Testis (tissue), 3 donors: ENCODE results near the gene SNX32. TPM values are rescaled to one million over a fixed set of nuclear protein-coding genes. Genes with fewer than 3 reads are reported as not detected.

Experiments used
- DNase-seq: peaks from one replicate; pipeline ENCODE4 v3.0.0-alpha.2; 2019
- H3K27ac ChIP-seq, 2 donors: fragments of 200-600 bp; sonication (generic); one replicate each; pipeline ENCODE4 v1.5.1; 2019
- H3K27me3 ChIP-seq: fragments of 200-600 bp; sonication (generic); one replicate; pipeline ENCODE4 v1.5.1; 2019
- H3K36me3 ChIP-seq: fragments of 200-600 bp; sonication (generic); one replicate; pipeline ENCODE4 v1.5.1; 2017; ENCODE audit warnings: low read depth; ENCODE audit errors: missing control alignments
- H3K4me1 ChIP-seq: fragments of 200-600 bp; sonication (generic); one replicate; pipeline ENCODE4 v1.5.1; 2019
- H3K4me3 ChIP-seq, 2 donors: fragments of 200-600 bp; sonication (generic); one replicate each; pipeline ENCODE4 v1.5.1; 2017 to 2019
- H3K9me3 ChIP-seq: fragments of 200-600 bp; sonication (generic); one replicate; pipeline ENCODE4 v1.5.1; 2017
- POLR2A ChIP-seq: fragments of 450-650 bp; IDR thresholded peaks from one replicate; pipeline ENCODE4 v1.6.1; 2017; ENCODE audit warnings: antibody characterized with exemption, mild to moderate bottlenecking, moderate library complexity
- WGBS, 2 donors: methylation state at CpG; one replicate each; pipeline ENCODE4 v1.1.5; 2018; 5-methylcytosine and 5-hydroxymethylcytosine counted together
- intact Hi-C: fragments of 100-400 bp; cut with DNase I; formaldehyde crosslinking; loops from one replicate; pipeline ENCODE4 v1.15.1; 2023; ENCODE audit warnings: low total_unique reads
- polyA plus RNA-seq: library from polyadenylated mRNA; stranded (reverse); fragments of 350-450 nt; fragmentation: Illumina TruSeq; extraction: RNeasy Lipid Tissue Mini Kit (QIAGEN cat#74804); gene quantifications from one replicate; pipeline ENCODE4 v1.2.3, GENCODE V29; 2014; ENCODE audit warnings: low read depth, low replicate concordance; ENCODE audit not compliant: insufficient read depth
- total RNA-seq, 2 donors: library from RNA; depleted of rRNA; stranded (reverse); fragments of >200 nt; gene quantifications; one replicate each; pipeline ENCODE4 v1.2.3, GENCODE V29; 2016
- TF ChIP-seq, protein P1 (sequence below), 3 experiments: fragments of 450-650 bp in 2 of 3; fragments of 200-600 bp in 1 of 3; sonication (generic) in 1 of 3; IDR thresholded peaks; one replicate each; pipeline ENCODE4 v1.5.1; 2016 to 2019; ENCODE audit warnings: antibody characterized with exemption in 3 of 3, mild to moderate bottlenecking in 2 of 3, moderate library complexity in 1 of 3

The SNX32 gene
- total and polyA plus RNA-seq, 3 donors from 2014 or later, result 3.2 to 4.9 (median 4.0) TPM

DNA sequence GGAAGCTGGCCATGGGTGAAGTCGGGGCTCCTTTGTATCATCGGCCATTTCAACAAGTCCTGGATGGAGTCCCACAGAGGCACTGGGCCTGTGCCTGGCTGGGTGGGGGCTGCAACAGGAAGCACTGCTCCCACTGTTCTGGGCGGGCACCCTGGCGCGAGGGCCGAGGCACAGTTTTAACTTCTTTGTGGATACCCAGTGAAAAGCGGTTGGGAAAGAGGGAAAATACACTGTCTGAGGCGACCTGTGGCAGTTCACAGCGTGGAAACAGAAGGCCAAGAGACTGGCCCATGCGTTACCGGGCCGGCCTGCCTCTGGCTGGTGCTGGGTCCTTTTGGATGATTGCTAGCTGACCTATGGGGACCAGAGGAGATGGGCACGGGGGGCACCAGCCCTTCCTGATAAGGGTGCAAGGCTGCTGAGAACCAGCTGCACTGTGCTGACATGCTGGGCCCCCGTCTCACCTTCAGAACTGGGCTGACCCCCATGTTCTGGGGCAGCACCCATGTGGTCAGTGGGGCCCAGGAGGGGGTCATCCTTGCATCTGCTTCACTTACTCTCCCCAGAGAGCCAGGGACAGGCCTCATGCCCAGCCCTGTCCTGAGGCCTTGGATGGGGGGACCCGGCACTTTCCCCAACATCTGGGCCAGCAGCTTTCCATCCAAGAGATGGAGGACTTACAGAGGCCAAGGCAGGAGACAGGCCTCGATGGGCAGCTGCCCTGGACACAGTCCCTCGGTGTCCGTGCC lies 42.7 kb upstream of the SNX32 start:
- Histone ChIP-seq H3K27me3 (no peaks in the 10 kb centered on the region), H3K4me3 (no peak overlapping the region), H3K36me3 (no peaks in the 10 kb centered on the region), H3K27ac (no peak overlapping the region), H3K4me1 (no peaks in the 10 kb centered on the region), H3K9me3 (no peaks in the 10 kb centered on the region)
- no peak for DNase-seq
- no peak for TF ChIP-seq POLR2A
- TF ChIP-seq, protein P1, sequence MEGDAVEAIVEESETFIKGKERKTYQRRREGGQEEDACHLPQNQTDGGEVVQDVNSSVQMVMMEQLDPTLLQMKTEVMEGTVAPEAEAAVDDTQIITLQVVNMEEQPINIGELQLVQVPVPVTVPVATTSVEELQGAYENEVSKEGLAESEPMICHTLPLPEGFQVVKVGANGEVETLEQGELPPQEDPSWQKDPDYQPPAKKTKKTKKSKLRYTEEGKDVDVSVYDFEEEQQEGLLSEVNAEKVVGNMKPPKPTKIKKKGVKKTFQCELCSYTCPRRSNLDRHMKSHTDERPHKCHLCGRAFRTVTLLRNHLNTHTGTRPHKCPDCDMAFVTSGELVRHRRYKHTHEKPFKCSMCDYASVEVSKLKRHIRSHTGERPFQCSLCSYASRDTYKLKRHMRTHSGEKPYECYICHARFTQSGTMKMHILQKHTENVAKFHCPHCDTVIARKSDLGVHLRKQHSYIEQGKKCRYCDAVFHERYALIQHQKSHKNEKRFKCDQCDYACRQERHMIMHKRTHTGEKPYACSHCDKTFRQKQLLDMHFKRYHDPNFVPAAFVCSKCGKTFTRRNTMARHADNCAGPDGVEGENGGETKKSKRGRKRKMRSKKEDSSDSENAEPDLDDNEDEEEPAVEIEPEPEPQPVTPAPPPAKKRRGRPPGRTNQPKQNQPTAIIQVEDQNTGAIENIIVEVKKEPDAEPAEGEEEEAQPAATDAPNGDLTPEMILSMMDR (IDR thresholded peaks at IDR 0.05), result no peak
- 90 to 92% methylated on average over 8 to 18 of the region's 18 CpGs for WGBS, 2 donors
- intact Hi-C loops, result no loop called here

DNA sequence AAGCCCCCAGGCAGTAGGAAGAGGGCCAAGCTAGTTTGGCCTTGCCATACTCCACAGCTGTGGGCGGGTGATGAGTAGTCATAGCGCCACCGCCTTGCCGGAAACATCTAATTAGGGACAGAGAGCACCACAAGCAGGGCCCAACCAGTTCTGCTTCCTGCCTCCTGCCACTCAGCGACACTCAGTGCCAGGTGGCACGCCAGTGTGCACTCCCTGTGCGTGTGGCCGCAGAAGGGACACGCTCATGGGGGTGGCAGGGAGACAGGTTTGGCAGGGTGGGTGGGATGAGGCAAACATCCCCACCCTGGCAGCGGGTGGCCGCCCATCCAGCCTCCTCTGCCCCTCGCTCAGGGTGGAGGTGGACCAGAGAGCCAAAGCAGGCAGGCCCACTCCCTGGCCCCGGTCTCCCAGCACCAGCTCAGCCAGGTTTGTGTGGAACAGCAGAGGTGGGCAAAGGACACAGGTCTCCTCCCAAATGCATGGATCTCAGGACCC lies 42.0 kb upstream of the SNX32 start:
- no peak for DNase-seq
- 80% methylated on average over 13 of the region's 13 CpGs; no CpG with 5 or more reads in 1 of the 2 donors for WGBS, 2 donors
- no peaks in the 10 kb centered on the region for H3K27me3 ChIP-seq

DNA sequence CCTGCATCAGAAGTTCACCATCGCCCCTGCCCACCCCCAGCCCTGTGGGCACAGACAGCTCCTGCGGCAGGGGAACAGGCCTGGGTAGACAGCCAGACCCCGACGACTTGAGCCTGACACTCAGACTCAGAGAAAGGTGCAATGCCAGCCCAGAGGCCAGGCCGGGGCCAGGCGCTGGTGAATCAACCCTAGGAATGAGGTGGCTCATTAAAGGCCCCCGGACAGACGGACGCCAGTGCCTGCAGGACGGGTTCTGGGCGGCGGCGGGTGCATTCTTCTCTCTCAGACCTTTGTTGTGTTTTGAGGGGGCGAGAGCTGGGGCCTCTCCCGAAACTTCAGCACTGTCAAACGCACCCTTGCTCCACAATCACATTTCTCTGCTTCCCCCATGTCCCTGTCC lies 41.3 kb upstream of the SNX32 start:
- Histone ChIP-seq H3K4me1 (no peaks in the 10 kb centered on the region), H3K9me3 (no peaks in the 10 kb centered on the region), H3K27ac (no peak overlapping the region), H3K4me3 (no peak overlapping the region), H3K36me3 (no peaks in the 10 kb centered on the region), H3K27me3 (no peaks in the 10 kb centered on the region)
- WGBS, 2 donors, result 88 to 90% methylated on average over 9 to 15 of the region's 16 CpGs
- TF ChIP-seq POLR2A, result no peak
- TF ChIP-seq, protein P1 (IDR thresholded peaks at IDR 0.05), result no peak
- DNase-seq, result no peak
- intact Hi-C loops, result no loop called here

More for the DNA sequence above, 42.0 kb upstream of the SNX32 start:
- Histone ChIP-seq H3K27ac (no peak overlapping the region), H3K9me3 (no peaks in the 10 kb centered on the region), H3K36me3 (no peaks in the 10 kb centered on the region), H3K4me3 (no peak overlapping the region), H3K4me1 (no peaks in the 10 kb centered on the region)
- no peak for TF ChIP-seq POLR2A
- TF ChIP-seq, protein P1 (IDR thresholded peaks at IDR 0.05), result no peak
- intact Hi-C loops, result no loop called here

DNA sequence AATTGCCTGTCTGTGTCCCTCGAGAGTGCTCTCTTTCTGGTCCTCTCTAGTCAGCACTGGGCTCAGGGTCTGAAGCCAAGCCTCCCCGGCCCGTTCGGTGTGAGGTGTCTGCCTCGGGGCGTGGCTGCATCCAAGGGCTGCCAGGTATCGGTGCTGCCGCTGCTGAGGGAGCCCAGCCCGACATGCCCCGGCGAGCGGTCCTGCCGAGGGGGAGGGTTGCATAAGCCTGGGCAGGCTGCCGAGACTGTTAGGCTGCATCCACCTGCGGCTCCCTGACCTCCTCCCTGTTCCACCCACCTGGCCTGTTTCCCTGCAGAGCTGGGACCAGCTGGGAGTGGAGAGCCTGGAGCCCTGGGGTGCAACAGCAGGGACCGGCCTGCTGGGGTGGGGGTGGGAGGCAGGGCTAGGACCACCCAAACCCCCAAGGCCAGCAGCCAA lies 40.6 kb upstream of the SNX32 start:
- 63 to 71% methylated on average over 5 to 16 of the region's 16 CpGs for WGBS, 2 donors
- H3K27ac ChIP-seq, result no peak overlapping the region
- H3K4me1 ChIP-seq, result no peaks in the 10 kb centered on the region
- intact Hi-C loops, result no loop called here
- no peaks in the 10 kb centered on the region for H3K36me3 ChIP-seq
- H3K27me3 ChIP-seq, result no peaks in the 10 kb centered on the region
- H3K4me3 ChIP-seq, result no peak overlapping the region
- no peak for DNase-seq
- no peaks in the 10 kb centered on the region for H3K9me3 ChIP-seq
- TF ChIP-seq POLR2A, result no peak
- TF ChIP-seq, protein P1 (IDR thresholded peaks at IDR 0.05), result no peak
